SK-N-SH (cell line): ENCODE results near the gene DNAJB4.

Source experiments
- GATA2 ChIP-seq: sonication (generic); formaldehyde crosslinking; IDR thresholded peaks from 2 replicates; pipeline ENCODE4 v1.5.0; 2020; ENCODE audit warnings: mild to moderate bottlenecking, missing genetic modification reagents
- JUND ChIP-seq: IDR thresholded peaks from 2 replicates; pipeline ENCODE4 v1.4.0; 2012
- MEF2A ChIP-seq: IDR thresholded peaks from 2 replicates; pipeline ENCODE4 v1.4.0; 2012; ENCODE audit warnings: low read depth, borderline replicate concordance
- POLR2AphosphoS5 ChIP-seq: IDR thresholded peaks from 2 replicates; pipeline ENCODE4 v1.6.1; 2012; ENCODE audit warnings: low read depth, low read length
- SMC3 ChIP-seq: IDR thresholded peaks from 2 replicates; pipeline ENCODE4 v1.6.1; 2012; ENCODE audit warnings: low read depth, low read length, improper control_type of control experiment
- TF ChIP-seq, protein P1 (sequence below): fragments of 200-600 bp; sonication (generic); IDR thresholded peaks from 2 replicates; pipeline ENCODE4 v1.6.1; 2017; ENCODE audit warnings: antibody characterized with exemption, mild to moderate bottlenecking, moderate library complexity
- TF ChIP-seq, protein P2 (sequence below): IDR thresholded peaks from 2 replicates; pipeline ENCODE4 v1.4.0; 2012; ENCODE audit warnings: low read depth

DNA sequence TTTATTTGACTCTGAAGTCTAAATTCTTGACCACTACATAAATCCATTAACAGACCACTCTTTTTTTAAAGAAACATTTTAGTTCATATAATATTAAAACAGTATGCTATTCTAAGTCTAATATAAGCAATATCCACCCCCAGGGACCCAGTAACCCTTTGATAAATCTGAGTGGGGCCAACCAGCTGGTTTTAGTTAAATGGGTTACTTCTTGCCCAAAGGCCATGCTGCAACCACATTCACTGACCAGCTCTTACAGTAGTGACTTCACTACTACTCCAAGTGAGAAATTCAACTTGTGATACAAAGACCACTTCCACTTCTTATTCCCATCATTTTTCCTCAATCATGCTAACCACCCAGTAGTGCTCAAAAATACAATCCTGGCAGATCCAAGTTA is 46.3 kb upstream of the DNAJB4 start:
- TF ChIP-seq, protein P1, sequence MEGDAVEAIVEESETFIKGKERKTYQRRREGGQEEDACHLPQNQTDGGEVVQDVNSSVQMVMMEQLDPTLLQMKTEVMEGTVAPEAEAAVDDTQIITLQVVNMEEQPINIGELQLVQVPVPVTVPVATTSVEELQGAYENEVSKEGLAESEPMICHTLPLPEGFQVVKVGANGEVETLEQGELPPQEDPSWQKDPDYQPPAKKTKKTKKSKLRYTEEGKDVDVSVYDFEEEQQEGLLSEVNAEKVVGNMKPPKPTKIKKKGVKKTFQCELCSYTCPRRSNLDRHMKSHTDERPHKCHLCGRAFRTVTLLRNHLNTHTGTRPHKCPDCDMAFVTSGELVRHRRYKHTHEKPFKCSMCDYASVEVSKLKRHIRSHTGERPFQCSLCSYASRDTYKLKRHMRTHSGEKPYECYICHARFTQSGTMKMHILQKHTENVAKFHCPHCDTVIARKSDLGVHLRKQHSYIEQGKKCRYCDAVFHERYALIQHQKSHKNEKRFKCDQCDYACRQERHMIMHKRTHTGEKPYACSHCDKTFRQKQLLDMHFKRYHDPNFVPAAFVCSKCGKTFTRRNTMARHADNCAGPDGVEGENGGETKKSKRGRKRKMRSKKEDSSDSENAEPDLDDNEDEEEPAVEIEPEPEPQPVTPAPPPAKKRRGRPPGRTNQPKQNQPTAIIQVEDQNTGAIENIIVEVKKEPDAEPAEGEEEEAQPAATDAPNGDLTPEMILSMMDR: no peak
- no peak for TF ChIP-seq JUND
- TF ChIP-seq, protein P2, sequence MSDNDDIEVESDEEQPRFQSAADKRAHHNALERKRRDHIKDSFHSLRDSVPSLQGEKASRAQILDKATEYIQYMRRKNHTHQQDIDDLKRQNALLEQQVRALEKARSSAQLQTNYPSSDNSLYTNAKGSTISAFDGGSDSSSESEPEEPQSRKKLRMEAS: no peak
- no peak for TF ChIP-seq POLR2AphosphoS5
- no peak for TF ChIP-seq GATA2
- no peak for TF ChIP-seq SMC3
- TF ChIP-seq MEF2A: no peak
